Stimulated activated CD4-positive, alpha-beta T cell treated with anti-CD3 and anti-CD28 coated beads, TNF-alpha, amount 100 ng/mL, for 4 hours (primary cell): ENCODE measurements around the gene PRC1.
"Not testable (repeated sequence)": the region's sequence is repeated elsewhere in the genome, so short reads cannot be mapped to it uniquely, and the experiment has no call there.

Experiments
- DNase-seq, 3 experiments: peaks; one replicate each; pipeline ENCODE4 v3.0.0-alpha.2; 2020; ENCODE audit warnings: low read depth in 3 of 3

PRC1 gene, protein sequence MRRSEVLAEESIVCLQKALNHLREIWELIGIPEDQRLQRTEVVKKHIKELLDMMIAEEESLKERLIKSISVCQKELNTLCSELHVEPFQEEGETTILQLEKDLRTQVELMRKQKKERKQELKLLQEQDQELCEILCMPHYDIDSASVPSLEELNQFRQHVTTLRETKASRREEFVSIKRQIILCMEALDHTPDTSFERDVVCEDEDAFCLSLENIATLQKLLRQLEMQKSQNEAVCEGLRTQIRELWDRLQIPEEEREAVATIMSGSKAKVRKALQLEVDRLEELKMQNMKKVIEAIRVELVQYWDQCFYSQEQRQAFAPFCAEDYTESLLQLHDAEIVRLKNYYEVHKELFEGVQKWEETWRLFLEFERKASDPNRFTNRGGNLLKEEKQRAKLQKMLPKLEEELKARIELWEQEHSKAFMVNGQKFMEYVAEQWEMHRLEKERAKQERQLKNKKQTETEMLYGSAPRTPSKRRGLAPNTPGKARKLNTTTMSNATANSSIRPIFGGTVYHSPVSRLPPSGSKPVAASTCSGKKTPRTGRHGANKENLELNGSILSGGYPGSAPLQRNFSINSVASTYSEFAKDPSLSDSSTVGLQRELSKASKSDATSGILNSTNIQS

DNA sequence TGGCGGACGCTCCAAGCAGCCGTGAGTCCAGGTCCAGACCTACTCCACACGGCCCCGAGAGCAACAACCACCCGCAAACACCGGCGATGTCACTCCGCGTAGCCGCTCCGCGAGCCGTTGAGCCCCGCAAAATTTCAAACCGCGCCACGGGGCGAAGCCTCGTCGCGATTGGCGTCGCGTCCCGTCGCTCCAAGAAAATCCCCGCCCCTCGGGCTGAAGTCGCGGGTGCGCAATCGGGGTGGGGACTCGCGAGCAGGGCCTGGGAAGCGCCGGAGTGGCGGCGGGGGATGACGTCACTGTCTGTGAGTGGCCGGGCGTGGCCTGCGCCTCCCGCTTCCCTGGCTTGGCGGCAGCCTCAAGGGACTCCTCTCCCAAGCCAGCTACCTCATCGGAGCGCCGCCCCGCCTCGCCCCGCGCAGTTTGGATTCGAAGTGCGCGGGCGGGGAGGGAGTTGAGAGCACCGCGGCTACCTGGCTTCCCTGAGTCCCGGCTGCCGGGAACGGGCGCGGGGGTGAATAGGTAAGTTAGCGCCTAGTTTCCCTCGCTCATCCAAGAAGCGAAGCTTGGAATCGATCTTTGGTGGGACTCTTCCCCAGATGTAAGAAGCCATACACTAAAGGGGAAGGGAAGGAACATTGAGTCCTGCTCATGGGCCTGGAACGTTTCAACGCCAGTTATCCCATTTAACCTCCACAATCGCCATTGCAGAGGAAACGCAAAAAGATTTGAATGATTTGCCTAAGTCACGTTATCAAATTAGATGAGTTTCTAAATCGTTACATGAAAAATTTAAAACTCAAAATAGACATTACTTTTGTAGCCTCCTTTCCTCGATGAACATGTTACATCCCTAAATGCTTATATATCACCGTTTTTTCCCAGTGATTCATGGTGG lies at the start of gene PRC1:
Gene PRC1, minus strand, starts transcription at position 119 of the 895 bp plus-strand sequence. Its CDS starts 118 bp downstream, at position 1.
- DNase-seq = peak; percentile 92 to 98 (median 94)

DNA sequence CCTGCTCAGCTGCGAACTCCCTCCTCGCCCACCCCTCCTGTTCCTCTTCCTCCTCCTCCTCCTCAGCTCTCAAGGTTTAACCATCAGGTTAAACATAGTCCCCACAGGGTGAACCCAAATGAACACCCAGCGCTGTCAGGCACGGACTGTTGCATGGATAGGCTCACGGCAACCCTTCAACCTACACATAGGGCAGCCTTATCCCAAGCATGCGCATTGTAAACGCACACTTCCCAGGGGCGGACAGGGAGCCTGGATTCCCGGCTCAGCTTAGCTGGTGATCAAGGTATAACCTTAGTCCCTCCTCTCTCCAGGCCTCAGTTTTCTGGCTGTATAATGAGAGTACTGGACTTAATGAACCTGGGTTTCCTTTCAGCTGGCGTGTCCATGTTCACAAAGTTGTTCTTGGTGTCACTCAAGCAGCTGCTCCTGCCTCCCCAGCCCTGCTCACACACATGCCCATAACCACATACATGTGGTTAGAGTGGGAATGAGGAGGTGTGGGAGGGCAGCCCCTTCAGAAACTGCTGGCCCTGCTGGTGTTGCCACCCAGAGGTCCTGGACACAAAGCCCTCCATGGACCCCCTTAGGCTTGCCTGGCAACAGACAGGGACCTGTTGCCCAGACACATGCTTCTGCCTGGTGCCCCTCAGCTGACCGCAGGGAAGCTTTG lies 49.0 kb upstream of the PRC1 start:
- no peak for DNase-seq

DNA sequence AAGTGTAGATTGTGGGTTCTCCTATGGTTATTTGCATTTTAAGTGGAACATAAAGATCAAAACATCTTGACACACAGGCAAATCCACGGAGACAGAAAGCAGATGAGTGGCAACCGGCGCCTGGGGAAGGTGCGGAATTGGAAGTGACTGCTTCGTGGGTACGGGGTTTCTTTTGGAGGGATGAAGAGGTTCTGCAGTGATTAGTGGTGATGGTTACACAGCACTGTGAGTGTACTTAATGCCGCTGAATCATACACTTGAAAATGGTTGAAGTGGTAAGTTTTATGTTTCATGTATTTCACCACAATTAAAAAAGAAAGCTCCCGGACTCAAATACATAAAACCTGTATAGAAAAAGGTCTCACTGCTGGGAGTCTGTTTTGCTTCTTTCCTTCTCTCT lies 46.5 kb upstream of the PRC1 start:
- DNase-seq = no peak

DNA sequence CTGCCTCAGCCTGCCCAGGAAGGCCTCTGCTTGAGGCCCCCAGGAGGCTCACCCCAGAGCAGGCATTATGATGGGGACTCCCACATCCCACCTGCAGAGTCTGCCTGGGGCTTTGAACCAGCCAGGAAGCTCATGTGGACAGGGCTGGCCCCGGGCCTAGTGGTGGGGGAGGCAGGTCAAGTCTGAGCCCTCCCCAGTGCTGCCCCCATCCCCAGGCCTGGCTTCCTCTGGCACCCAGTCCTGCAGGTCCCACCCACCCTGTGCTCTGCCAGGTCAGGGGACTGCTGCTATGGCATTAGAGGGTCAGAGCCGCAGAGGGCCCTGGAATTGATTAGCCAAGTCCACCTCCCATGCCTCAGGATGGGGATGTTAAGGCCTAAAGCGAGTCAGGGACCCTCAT lies 45.7 kb upstream of the PRC1 start:
- no peak for DNase-seq

DNA sequence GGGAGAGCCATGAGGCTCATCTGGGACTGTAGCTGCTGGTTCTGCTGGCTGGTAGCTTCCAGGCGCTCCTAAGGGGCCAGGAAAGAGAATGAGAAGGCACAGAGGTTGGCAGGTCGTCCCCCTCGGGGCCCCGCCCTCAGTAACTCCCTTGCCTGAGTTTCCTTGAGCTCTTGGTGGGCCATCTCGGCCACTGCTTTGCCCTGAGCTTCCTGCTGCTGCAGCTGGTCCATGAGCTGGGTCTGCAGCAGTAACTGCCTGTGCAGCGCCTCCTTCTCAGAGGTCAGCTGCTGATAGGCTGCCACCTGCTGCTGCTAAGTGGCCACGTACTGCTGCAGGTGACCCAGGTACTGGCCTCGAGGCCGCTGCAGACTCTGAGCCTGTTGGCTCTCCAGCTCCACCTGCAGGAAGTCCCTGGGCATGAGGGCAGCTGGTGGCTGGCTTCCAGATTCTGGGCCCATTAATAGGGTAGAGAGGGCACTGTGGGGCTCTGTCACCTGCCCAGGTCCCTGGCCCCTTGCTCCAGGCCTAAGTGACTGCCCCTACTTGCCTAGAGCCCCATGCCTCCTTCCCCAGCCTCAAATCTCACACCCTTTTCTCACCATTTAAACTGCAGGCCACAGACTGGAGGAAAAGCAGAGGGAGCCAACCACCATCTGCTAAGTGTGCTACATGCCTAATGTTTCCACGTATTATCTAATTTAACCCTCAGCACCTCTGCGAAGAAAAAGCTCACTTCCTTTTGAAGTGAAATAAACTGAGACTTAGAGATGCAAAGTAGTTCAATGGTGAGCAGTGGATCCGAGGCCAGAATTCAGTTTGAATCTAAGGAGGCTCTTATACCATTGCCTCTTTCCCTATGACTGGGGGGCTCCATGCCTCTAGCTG lies 38.8 kb upstream of the PRC1 start:
- DNase-seq = peak in 2 of 3 experiments; percentile 14 to 17

DNA sequence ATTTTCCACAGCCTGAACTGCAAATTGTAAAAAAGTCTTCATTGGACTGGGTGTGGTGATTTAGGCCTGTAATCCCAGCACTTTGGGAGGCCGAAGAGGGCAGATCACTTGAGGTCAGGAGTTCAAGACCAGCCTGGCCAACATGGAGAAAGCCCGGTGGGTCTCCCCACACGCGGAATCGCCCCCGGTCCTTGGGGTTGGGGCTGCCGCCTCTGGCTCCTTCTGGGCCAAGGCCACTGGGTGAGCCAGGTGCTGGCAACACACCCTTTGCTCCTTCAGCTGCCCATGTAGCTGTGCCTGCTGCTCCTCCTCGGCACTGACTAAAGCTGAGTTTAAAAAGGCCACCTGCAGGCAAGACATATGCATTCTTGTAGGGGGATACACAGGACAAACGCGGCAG lies 37.5 kb upstream of the PRC1 start:
- no peak for DNase-seq

DNA sequence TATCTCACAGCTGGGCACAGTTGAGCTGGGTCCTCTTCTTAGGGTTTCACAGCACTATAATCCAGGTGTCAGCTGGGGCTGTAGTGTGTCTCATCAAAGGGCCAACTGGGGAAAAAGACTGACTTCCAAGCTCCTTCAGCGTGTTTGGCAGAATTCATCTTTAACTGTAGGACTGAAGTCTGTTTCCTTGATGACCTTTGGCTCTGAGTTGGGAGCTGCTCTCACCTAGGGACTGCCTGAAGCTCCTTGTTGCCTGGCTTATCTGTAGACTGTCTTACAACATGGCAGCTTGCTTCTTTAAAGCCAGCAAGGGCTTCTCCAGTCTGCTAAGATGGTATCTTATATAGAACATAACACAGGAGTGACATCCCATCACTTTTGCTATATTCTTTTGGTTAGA lies 33.3 kb upstream of the PRC1 start:
- DNase-seq = no peak

DNA sequence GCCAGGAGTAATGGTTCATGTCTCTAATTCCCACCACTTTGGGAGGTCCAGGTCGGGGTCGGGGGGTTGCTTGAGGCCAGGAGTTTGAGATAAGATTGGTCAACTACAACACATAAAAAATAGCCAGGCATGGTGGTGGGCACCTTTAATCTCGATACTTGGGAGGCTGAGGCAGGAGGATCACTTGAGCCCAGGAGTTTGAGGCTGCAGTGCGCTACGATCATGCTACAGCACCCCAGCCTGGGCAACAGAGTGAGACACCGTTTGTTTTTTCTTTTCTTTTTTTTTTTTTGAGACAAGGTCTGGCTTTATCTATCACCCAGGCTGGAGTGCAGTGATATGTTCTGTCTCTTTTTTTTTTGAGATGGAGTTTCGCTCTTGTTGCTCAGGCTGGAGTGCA lies 29.4 kb upstream of the PRC1 start:
- DNase-seq = no peak

DNA sequence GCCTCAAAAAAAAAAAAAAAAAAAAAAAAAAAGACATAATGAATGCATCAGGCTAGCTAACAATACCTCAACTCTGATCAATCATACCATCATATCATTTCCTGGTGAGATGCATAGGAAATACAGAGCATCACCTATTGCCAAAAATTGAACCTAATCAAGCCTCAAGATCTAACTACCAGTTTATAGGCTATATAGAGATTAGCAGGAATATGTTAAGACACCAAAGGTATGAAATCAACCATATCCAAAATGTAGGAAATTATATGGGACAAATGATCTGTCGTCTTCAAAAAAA lies 28.4 kb upstream of the PRC1 start:
- no peak for DNase-seq

DNA sequence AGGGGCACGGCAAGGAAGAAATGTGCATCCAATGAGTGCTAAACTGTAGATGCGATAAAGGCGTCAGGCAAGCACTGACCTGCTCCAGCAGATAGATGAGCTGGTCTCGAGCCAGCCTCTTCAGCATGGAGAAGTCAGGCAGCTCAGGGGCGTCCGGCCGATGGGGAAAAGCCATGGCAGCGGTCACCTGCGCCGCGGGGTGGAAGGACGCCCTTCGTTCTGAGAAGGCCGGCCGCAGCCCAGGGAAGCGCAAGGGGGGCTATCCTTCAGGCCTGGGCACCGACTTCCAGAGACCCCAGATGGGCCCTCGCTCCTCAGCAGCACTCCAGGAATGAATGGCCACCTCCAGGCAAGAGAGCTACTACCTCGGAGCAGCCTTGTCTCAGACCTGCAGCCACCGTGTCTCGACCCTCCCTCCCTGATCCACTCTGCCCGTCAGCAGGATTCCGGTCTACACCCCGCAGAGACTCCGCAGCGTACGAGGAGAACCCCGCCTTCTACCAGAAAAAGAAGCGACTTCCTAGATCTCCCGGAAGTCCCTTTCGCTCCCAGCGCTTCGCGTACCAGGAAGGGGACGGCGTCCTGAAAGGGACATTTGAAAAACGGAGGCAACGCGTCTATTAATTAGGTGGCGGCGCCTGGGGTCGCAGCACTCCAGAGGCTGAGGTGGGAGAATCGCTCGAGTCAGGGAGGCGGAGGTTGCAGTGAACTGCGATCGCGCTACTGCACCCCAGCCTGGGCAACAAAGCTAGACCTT lies 27.9 kb upstream of the PRC1 start, which contains the start of gene VPS33B:
Gene VPS33B, minus strand, starts transcription at position 520 of the 757 bp plus-strand sequence. Its CDS starts 345 bp downstream, at position 175.
- peak; percentile 49 to 65 (median 64) for DNase-seq

DNA sequence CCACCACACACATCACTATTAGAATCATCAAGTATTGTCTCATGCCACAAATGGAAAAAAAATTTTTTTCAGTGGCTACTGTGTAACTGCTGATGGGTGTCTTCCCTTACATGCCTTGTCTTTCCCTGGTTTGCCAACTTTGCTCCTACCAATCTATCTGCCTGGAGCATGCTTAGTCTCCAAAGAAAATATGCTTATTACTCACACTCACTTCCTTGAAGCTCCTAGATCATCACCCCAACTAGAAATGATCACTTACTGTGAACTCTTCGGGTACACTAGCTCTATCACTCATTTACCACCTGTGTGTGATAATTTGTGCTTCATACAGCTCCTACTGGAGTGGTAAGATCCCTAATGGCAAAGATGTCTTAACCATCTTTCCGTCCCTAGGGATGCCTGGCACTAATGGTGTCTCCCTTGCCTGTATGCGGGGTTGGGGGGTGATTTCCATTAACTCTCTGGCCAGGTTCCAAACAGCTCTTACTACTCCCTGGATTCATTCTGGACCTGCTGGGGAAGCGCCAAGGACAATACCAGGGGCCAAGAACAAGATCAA lies 27.3 kb upstream of the PRC1 start:
- no peak for DNase-seq

DNA sequence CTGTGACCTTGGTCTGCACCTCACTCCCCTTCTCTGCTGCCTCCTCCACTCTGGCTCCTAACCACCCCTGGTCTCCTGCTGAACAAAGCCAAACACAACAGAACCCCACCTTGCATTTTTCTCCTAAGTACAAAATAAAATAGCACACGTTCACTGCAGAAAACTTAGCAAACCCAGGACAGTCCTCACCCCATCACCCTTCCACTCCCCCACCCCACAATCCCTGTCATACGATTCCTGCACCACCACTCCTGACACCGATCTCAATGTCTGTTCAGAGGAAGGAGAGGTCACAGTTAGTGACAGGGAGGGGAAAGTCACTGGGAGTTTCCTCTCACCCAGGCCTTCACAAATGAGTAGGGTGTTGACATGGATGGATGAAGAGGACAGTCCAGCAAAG lies 23.8 kb upstream of the PRC1 start:
- no peak for DNase-seq

DNA sequence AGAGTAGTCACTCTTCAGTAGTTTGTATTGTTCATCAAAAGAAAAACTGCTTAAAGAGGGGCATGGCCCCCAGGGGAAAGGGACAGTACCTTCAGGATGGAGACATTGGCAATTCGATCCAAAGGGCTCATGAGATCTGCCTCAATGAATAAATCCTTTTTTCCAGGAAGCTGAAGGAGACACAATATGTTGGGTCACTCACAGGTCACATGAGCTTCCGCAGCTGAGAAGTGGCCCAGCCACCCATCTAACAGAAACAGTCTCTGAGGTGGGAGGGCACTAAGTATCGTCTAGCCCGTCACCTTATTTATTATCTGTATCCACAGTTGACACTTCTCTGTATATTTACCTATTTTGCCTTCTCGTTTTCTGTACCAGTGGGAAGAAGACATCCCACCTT lies 23.4 kb upstream of the PRC1 start:
- DNase-seq = no peak

DNA sequence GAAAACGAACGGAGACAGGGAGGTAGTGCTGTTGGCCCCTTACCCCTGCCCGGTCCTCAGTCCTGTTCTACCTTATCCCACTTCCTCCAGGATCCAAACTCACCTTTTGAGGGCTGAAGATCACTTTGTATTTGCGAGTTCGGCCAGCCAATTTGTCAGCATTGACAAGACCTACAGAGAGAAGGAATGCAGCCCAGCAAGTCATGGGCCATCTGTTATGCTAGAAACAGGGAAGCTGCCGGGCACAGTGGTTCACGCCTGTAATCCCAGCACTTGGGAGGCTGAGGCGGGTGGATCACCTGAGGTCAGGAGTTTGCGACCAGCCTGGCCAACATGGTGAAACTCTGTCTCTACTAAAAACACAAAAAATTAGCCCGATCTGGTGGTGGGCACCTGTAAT lies 19.4 kb upstream of the PRC1 start:
- not testable (repeated sequence) for DNase-seq

DNA sequence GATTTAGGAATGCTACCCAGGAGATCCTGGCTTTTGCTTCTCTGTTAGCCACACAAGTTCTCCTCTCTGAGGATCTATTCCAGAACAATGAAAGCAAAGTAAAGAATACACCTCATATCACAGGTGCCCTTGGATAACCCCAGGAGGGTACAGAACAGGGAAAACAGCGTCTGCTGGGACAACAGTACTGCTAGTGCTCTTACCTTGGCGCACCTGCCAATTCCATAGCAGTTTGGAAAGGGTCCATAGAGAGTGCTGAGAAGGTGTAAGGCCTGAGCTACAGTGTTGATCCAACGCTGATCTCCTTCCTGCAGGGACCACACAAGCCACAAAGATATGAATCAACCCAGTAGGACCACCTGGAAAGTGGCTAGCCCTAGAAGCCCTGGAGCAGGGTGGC lies 12.9 kb upstream of the PRC1 start:
- no peak for DNase-seq

DNA sequence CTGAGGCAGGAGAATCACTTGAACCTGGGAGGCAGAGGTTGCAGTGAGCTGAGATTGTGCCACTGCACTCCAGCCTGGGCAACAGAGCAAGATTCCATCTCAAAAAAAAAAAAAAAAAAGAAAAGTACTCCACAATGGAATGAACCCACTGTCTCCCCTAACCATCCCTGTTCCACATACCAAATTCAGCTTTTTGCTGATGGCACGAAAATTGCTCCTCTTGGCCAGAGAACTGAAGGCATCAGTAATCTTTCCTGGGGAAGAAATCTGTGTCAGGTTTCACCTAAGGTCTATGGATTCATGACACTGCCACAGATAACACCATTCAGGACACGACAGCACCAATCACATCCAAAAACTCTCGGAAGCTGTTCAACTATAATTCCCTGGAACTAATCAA lies 6.9 kb upstream of the PRC1 start:
- DNase-seq = no peak

DNA sequence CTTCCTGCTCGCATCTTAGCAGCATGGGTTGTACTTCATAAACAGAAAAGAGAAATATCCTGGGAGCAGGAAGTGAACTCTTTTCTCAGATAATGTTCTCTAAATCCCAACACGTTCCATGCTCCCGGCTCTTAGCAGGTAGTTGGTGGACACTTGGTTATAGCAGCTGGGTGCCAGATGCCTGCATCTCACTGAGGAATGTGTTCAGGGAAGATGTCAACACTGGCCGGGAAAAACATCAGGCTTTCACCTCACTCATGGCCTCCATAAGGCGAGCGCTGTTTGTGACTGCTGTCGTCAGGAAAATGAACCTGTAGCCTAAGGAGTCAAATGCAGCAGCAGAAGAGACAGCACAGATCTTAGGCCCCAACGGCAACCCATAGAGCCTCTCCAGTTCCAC lies 4.4 kb upstream of the PRC1 start:
- DNase-seq = no peak

DNA sequence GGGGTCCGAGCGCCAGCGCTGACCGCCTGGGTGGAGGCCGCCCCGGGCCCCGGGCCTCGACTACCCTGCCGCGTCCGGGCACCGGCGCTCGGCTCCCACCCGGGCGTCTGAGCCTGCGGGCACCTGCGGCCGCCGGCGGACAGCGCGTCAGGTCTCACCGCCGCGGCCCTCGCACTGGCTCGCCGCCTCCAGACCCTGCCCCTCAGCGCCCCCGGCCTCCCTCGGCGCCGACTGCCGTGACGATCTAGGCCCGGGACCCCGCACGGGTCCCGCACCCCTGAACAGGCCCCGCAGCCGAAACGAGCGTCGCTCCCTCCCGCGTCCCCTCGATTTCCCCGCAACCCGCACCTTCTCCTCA lies 297 bp downstream of the PRC1 start:
- DNase-seq = no peak

DNA sequence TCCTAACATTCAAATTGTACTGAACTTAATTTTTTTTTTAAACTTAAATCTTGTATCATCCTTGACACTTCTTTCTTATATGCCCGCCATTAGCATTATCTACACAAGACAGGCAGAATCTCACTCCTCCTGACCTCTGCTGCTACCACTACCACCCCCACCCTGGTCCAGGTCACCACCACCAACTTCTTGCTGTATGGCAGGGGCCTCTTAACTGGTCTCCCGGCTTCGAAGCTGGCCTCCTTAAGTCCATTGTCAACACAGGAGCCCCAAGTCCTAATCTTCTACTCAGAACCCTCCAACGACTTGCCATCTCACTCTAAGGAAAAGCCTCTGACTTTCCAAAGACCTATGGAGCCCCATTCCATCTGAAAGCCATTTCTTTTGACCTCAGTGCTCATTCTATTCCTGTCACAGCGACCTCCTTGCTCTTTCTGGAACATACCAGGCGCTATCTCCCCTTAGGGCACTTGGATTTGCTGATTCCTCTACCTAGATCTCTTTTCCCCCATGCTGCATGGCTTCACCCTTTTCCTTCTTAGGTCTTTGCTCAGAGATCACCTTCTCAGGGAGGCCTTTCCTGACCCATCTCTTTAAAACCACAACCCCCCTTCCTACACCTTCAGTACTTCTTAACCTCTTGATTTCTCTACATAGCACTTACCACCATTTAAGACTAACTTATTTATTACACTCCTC lies 2.6 kb downstream of the PRC1 start:
- no peak for DNase-seq
